HL-60/S4 treated with phorbol 12-myristate 13-acetate at 8.2 ng/mL for 4 days and 3 days (cell line): ENCODE results near the gene ATRNL1.
"Not testable (repeated sequence)": the region's sequence is repeated elsewhere in the genome, so short reads cannot be mapped to it uniquely, and the experiment has no call there.

ENCODE experiments used
- in situ Hi-C: fragments of 300-500 bp; cut with MboI; formaldehyde crosslinking; loops from 2 replicates; pipeline ENCODE4 v1.15.0; 2022; ENCODE audit warnings: low sequenced_read_pairs

Gene ATRNL1

DNA sequence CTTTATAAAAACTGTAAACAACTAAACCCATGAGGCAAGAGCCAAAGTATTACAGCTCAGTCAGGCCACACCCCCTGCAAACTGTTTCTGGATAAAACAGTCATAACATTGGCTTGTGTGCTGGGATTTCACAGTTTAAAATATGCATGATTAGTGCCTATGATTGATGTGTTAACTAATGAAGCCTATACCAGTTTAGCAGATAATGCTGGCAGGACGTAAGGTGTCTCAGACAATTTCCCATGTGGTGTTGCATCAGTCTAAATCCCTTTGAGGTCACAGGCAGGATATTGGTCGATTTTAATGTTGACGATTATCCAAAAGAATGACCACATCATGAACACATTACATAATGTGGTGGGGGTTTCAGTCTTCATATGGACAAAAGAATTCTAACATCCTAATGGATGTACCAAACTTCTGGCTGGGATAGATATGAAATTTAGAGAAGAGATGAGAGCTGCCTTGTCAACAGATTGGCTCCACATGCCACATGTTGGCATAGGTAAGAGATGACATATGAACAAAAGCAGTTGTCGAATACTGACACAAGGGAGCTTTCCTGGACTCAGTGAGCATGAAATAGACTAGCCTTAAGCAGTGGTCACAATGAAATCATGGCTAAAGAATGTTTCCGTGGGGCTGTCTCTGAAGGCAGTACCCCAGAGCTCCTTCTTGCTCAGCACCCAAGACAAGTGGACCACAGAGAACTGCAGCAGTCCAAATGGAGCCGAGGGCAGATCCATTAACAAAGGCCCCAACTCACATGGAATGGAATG, 734.3 kb downstream of the ATRNL1 start:
- in situ Hi-C loops: no loop called here

DNA sequence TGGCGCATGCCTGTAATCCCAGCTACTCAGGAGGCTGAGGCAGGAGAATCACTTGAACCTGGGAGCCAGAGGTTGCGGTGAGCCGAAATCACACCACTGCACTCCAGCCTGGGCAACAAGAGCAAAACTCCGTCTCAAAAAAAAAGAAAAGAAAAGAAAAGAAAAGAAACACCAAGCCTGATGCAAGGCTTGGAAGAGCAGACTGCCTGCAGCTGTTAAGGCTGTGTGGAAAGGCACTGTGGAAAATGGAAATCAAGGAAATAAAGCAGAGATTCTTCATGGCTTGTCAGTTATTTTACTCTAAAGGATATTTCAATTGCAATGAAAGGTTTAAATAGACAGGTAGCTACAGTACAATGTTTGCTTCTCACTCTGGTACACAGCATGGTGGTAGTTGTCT, 735.0 kb downstream of the ATRNL1 start:
- in situ Hi-C loops: not testable (repeated sequence)

DNA sequence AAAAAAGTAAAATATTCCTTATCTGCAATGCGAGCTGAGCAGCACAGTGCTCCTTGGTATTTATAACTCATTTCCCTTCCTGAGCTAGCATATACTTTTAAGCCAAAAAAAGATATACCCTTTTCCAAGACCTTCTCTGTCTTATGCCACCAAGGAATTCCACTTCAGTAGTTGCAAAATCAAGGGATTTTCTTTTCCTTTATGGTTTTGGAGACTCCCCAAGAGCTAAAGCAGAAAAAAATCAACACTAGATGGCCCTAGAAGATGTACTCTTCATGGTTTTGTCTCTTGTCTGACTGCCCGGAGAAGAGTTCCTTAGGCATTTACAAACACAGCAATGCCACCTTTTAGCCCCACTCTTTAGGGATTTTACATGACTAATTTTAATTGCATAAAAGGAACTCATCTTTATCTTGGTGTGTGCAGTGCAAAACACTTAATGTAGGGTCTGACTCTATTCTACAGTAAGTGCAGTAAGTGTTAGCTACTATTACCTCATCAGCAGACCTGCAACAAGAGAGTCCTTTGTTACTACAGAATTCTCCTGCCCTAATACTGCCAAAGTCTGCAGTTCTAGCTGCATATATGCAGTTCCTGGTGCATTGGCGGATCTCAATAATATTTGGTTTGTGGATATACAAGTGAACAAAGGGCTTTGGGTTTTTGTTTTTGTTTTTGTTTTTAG, 736.5 kb downstream of the ATRNL1 start:
- in situ Hi-C loops: no loop called here

DNA sequence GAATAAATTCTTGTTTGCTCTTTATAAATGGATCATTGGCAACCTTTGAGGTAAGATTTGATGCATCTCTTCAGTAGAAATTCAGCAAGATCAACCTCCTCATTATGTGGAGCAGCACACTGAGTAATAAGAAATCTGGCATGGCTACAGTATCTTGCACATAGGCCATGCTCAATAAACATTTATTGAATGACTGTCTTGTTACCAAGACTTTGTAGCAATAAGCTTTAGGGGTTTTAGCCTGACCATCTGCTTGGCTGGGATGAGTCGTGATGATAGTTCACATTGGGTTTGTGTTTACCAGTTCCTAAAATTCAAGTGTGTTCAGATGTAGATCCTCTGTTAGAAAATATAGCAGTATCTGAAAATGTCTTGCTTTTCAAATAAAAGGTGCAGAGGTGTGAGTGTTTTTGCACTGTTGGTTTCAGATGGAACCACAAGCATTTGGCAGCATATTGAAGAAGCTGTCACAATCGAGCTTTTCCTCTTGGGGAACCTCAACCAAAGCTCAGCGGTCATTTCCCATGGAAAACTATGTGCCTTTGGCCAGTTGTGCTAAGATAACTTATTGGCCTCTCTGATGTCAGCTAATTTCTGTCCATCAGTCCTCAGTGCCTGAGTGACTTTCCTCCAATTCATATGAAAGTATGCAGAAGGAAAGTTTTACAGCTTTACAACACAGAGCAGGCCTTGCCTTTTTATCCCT, 737.3 kb downstream of the ATRNL1 start:
- in situ Hi-C loops: no loop called here

DNA sequence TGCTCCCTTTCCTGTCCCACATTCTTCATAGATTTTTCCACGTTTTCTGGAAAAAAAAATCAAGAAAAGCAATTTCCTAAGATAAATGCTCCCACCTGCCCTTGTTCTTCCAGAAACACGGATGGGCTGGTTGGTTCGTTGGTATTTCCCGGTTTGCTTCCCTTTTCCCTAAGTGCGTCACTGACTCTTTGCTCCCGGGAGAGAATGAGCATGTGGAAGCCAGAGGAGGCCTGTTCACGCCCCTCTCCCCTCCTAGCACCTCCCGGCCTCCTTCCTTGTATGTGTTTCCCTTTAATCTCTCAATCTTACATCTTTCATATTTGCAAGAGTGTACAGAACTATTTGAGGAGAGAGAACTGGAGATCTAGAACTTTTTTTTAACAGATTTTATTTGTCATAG, 737.9 kb downstream of the ATRNL1 start:
- in situ Hi-C loops: no loop called here

DNA sequence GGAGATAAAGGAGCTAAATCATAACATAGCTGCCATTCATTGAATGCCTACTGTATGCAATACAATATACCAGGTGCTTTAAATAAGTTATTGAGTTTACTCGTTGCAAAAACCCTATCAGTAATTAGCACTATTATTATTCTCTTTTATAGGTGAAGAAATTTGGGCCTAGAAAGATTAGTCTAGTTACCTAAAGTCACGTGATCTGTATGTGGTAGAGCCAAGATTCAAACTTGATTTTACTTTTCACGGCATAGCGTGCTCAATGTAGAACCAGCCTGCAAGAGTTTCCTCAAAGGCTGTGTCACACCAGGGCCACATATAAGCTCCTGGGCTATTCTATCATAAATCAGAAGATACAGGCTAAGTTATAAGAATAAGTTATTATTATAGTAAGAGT, 740.0 kb downstream of the ATRNL1 start:
- in situ Hi-C loops: no loop called here

DNA sequence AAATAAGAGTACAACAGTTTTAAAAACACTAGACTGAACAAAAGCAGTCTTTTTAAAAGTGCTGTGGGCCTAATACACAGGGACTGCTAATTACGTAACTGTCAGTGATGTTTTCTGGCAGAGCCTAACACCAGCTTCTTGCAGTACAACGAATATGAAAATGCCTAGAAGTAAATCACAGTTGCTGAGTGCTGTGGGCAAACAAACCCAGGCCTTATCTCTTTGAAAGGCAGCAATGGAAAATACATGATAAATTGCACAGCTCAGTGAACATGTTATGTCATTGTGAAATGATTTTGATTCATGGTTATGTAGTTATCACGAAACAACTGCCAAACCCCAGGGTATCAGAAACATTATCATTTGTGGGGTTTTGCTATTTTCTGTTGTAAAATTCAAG, 751.4 kb downstream of the ATRNL1 start:
- in situ Hi-C loops: no loop called here

DNA sequence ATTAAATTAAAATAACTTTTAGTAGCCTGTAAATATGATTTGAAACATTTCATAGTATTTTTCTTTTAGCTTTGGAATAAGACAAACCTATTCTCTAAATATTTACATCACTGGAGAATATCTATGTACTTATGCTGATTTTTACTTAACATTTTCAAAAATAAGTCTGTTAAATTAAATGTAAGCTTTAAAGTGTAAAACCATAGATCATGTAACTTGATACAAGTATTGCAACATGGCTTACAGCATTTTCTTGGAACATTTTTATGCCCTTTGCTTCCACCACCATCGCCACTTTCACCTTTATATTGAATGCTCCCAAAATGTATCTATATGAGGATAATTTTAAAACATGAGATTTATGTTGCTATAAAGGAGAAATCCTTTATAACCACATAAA, 752.8 kb downstream of the ATRNL1 start:
- in situ Hi-C loops: no loop called here

DNA sequence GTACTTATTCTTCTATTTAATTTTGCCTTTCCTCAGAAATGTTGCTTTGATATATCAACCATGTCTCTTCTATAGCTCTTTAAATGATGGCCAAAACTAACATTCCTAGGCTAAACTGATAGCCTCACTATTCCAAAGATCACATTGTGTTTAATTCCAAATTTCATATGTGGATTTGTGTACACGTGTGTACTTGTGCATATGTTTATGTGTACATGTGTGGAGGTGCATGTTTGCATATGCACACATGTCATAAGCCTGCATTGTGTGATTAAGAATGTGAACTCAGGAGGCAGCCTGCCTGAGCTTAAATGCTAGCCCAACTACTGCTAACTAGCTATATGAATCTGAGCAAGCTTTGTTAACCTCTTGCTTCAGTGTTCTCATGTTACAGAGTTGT, 753.4 kb downstream of the ATRNL1 start:
- in situ Hi-C loops: no loop called here

DNA sequence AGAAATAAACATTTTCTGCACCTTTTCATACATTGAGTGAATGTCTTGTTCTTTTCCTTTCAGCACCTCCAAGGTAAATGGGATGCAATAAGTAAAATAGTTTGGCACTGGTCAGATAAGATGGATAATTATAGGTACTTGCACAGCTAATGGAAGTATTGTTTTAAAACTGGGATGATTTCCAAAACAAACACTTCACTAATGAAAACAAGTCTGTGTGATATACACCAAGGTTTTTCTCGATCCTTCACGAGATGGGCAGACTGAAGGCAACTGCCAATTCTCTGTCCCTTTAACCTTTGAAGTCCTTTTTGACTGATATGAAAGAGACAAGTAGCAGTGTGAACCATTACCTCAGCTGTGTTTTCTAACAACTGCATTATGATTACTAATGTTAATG, 756.0 kb downstream of the ATRNL1 start:
- in situ Hi-C loops: no loop called here

DNA sequence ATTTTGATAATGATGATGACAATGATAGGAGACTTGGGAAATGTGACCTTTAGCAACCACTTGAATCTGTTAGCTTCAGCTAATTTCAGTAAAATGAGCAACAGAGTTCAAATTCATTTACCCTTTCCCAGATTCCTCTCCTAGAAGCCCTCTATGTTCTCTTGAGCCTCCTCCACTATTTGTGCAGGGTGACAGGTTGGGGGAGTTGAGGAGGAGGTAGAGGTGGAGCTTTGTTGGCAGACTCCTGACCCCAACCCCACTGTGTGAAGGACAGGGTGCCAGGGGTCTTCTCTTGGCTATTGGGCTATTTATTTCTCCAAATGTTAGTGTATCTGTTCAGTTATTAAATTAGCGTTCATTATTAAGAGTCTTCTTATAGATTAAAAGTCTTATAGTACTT, 757.5 kb downstream of the ATRNL1 start:
- in situ Hi-C loops: no loop called here

DNA sequence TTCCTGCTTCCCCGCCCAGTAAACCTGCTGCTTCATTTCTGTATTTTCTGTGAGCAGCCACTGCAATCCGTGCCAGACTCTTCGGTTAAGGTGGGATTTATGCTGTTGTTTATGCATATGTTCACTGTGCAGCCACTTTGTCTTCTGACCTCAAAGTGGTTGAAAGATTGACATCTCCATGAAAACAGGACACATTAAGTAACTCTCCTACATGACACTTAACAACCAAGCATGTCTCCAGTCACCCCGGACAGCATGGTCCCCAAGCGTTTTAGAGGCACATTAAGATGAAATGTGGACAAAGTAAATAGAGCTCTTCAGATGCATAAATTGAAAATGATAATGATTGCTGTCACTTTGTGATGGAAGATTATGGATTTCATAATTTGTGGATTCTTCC, 758.5 kb downstream of the ATRNL1 start:
- in situ Hi-C loops: no loop called here

DNA sequence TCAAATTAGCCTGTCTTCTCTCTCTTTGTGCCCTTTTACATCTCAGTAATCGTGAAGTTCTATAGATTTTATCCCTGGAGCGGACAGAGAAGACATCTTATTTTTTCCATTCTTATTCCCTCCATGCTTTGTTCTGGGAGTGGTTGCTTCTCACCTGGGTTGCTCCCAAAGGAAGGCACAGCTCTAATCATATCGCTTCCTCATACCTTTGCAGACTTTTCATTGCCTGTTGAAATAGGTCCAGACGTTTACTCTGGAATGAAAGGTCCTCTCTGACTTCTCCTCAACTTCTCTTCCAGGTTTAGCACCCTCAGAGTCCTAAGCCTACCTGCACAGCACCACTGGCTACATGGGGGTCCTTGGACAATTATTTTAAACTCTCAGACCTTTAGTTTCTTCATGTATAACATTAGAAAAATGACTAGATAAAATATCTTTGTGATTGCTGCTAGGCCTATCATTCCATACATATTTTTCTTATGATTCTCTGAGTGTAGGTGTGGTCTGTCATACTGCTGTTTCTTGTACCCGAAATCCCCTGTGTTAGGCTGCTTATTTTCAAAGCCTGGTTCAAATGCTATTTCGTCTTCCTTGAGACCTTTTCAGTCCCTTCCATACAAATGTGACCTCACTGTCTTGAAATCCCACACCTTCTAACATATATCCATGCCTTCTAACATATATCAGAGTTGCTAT, 761.7 kb downstream of the ATRNL1 start:
- in situ Hi-C loops: no loop called here

DNA sequence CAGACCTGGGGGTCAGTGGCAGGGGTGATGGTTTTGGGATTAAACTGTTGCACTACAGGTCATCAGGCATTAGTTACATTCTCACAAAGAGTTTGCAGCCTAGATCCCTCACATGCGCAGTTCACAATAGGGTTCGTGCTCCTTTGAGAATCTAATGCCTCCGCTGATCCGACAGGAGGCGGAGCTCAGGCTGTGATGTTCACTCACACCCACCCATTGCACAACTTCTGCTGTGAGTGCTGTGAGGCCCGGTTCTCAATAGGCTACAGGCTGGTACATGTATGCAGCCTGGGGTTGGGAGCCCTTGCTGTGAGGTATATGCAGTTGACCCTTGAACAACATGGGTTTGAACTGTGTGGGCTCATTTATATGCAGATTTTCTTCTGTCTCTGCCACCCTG, 763.4 kb downstream of the ATRNL1 start:
- in situ Hi-C loops: no loop called here

DNA sequence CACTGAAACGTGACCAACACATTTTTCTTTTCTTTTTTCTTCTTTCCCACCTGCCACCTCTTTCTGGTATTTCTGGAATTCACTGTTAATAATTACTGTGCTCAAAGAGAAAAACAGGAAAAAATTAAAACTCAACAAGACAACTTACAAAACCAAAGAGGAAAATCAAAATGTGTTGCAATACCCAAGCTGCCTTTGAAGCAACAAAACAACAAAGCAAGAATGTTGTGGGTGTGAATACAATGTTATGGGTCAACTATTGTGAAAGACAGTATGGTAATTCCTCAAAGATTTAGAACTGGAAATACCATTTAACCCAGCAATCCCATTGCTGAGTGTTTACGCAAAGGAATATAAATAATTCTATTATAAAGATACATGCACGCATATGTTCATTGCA, 764.7 kb downstream of the ATRNL1 start:
- in situ Hi-C loops: no loop called here

DNA sequence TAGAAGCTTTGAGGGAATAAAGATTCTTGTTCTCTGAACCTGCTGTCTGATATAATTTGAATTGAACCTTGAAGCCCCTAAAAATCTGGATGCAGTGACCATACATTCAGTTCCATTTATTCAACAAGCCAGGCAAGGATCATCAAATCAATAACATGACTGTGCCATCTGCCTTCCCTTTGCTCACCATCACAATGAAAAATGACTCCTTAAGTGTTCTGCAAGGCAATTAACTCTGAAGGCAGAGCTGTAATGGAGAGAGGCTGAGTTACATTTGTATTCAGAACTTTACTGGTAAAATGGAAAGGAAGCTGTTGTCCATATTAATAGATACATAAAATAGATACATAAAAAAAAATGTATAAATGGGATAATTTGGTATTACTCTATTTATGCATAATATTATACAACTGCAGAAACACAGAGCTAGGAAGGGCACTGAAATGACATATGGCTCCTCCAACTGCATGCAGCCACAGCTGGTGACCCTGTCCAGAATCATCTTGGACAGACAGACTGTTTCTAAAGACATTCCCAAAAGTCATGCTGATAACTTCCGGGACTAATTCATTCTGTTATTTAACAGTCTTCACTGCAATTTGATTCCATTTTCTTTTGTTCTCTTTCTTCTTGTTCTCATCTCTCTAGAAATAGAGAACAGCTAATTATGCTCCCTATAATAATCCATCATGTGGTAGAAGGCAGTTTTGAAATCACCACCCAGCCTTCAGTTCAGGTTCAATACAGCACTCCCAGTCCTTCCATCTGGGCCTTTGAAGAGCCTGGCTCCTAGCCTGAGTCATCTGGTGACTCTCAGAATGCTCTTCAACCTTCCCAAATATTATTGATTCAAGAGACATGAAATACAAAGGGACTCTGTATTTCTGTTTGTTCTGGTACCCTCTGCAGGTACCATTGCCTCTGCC, 767.3 kb downstream of the ATRNL1 start:
- in situ Hi-C loops: no loop called here

DNA sequence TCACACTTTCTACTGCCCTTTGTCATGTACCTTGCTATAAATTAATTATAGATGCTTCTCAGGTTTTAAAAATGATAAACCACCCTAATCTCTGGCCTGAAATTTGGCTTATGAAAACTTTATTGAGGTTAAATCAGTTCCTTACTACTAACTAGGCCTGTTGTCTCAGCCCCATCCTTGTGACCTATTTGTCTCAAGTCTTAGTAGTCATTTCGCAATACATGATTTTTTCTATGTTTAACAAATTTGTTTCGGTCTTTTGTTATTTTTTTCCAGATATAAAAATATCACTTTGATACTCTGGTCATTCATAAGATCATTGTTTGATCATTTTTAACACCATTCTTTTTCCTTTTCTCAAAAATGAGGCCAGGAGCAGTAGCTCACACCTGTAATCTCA, 768.3 kb downstream of the ATRNL1 start:
- in situ Hi-C loops: no loop called here

DNA sequence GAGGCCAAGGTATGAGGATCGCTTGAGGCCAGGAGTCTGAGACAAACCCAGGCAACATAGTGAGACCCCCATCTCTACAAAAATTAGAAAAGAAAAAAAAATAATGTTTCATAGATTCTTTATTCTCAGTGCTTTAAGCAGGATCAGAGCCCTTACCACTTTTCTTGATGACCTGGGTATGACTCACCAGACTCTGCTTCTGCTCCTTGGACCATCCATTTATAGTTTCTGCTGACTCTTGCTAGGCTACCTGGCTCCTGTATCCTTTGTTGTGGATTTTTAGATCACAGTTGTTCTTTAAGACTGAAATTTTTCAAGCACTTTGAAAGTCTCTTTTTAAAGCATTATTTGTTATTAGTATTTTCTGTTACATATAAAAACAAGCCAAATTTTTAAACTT, 768.7 kb downstream of the ATRNL1 start:
- in situ Hi-C loops: no loop called here

DNA sequence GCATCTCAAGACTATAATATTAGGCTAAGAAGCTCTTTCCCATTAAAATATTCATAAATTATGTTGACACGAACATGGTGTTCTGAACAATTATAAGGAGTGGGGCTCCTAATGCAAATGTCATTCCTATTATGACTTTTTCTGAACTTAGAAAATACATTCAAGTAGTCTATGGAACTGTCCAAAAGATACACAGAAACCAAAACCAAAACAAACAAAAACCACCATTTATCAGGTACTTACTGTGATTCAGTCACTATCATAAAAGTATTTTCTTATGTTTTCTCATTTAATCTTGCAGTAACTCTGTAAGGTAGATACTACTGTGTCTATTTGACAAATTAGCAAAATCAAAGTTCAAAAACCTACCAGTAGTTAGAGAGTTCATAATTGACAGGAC, 773.0 kb downstream of the ATRNL1 start:
- in situ Hi-C loops: no loop called here

DNA sequence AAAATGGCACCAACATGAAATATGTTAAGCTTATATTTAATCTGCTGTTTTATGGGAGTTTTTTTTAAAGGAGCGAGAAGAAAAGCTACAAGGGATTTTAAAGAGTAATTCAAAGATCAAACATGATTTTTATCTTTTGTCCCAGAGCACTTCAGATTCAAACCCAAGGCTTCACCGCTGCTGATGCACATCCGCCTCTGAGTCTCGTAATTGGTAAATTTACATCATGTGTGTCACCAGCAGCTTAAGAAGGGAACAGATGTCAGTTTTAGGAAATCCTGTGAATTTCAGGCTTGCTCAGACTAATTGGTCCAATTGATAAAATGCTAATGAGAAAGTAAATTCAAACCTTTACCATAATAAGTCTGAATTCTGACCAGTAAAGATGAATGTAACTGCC, 773.5 kb downstream of the ATRNL1 start:
- in situ Hi-C loops: no loop called here
